ENCODE data around the gene DHX30. TPM values are rescaled to one million over a fixed set of nuclear protein-coding genes. Genes with fewer than 3 reads are reported as not detected.

DHX30 gene
- total RNA-seq, 1 experiment from 2014 or later, result 84.5 TPM

- Histone ChIP-seq H3K27ac (ENCODE audit: low read depth, low read length, poor library complexity, severe bottlenecking) (no peak overlapping the region), H3K4me3 (ENCODE audit: low read depth, low read length, poor library complexity, severe bottlenecking) (peak overlapping the region; percentile 76), H3K27me3 (replicated peaks; ENCODE audit: insufficient read depth, low read depth, low read length, poor library complexity) (no peaks in the 10 kb centered on the region), H3K4me1 (ENCODE audit: insufficient read depth, low read length, poor library complexity, severe bottlenecking) (no peaks in the 10 kb centered on the region), H3K9me3 (ENCODE audit: low read depth, low read length, poor library complexity, severe bottlenecking) (no peaks in the 10 kb centered on the region), H3K36me3 (ENCODE audit: insufficient read depth, low read length, poor library complexity, severe bottlenecking) (peaks cover 3% of the 10 kb centered on the region)
- no TSS peak for BruUV-seq (replicated peaks)
- TF ChIP-seq CTCF (conservative IDR thresholded peaks at IDR 0.05; ENCODE audit: low read depth, low read length), result no peak
- no peak for TF ChIP-seq EZH2 (IDR thresholded peaks at IDR 0.05; ENCODE audit: borderline replicate concordance, low read depth, low read length, poor library complexity, severe bottlenecking)
- intact Hi-C loops (cut with micrococcal nuclease; ENCODE audit: unreplicated experiment), result no loop called here
- ChIA-PET POLR2A (ENCODE audit: low non-redundant PET) (no interaction called here), CTCF (no interaction called here)
- DNase-seq (ENCODE audit: low spot score), result no peak
Measured at GRCh38 chr3:47804577-47804976, 1.6 kb downstream of the DHX30 start.

- intact Hi-C loops (cut with micrococcal nuclease; ENCODE audit: unreplicated experiment), result no loop called here
- TF ChIP-seq EZH2 (IDR thresholded peaks at IDR 0.05; ENCODE audit: borderline replicate concordance, low read depth, low read length, poor library complexity, severe bottlenecking), result no peak
- TF ChIP-seq CTCF (conservative IDR thresholded peaks at IDR 0.05; ENCODE audit: low read depth, low read length), result no peak
- Histone ChIP-seq H3K27me3 (replicated peaks; ENCODE audit: insufficient read depth, low read depth, low read length, poor library complexity) (no peaks in the 10 kb centered on the region), H3K4me1 (ENCODE audit: insufficient read depth, low read length, poor library complexity, severe bottlenecking) (no peaks in the 10 kb centered on the region), H3K4me3 (ENCODE audit: low read depth, low read length, poor library complexity, severe bottlenecking) (no peak overlapping the region), H3K9me3 (ENCODE audit: low read depth, low read length, poor library complexity, severe bottlenecking) (no peaks in the 10 kb centered on the region), H3K27ac (ENCODE audit: low read depth, low read length, poor library complexity, severe bottlenecking) (no peak overlapping the region), H3K36me3 (ENCODE audit: insufficient read depth, low read length, poor library complexity, severe bottlenecking) (peaks cover 16% of the 10 kb centered on the region)
- BruUV-seq (replicated peaks), result no TSS peak
- POLR2A ChIA-PET (ENCODE audit: low non-redundant PET), result no interaction called here
- DNase-seq (ENCODE audit: low spot score), result no peak
- CTCF ChIA-PET, result no interaction called here
Measured at GRCh38 chr3:47813551-47814177, 10.7 kb downstream of the DHX30 start.

- intact Hi-C loops (cut with micrococcal nuclease; ENCODE audit: unreplicated experiment), result no loop called here
- no peaks in the 10 kb centered on the region for H3K27me3 ChIP-seq (replicated peaks; ENCODE audit: insufficient read depth, low read depth, low read length, poor library complexity)
- BruUV-seq (replicated peaks), result no TSS peak
- ChIA-PET CTCF (no interaction called here), POLR2A (ENCODE audit: low non-redundant PET) (no interaction called here)
- no peak for TF ChIP-seq CTCF (conservative IDR thresholded peaks at IDR 0.05; ENCODE audit: low read depth, low read length)
- TF ChIP-seq EZH2 (IDR thresholded peaks at IDR 0.05; ENCODE audit: borderline replicate concordance, low read depth, low read length, poor library complexity, severe bottlenecking), result no peak
- no peak overlapping the region for H3K27ac ChIP-seq (ENCODE audit: low read depth, low read length, poor library complexity, severe bottlenecking)
- no peak for DNase-seq (ENCODE audit: low spot score)
- H3K4me3 ChIP-seq (ENCODE audit: low read depth, low read length, poor library complexity, severe bottlenecking), result no peak overlapping the region
- H3K9me3 ChIP-seq (ENCODE audit: low read depth, low read length, poor library complexity, severe bottlenecking), result no peaks in the 10 kb centered on the region
- no peaks in the 10 kb centered on the region for H3K4me1 ChIP-seq (ENCODE audit: insufficient read depth, low read length, poor library complexity, severe bottlenecking)
- no peaks in the 10 kb centered on the region for H3K36me3 ChIP-seq (ENCODE audit: insufficient read depth, low read length, poor library complexity, severe bottlenecking)
Measured at GRCh38 chr3:47817609-47818008, 14.7 kb downstream of the DHX30 start.
